Heart left ventricle (tissue), 13 donors: ENCODE data around the gene FAM20B.

Source experiments
- CTCF ChIP-seq, 12 donors: fragments of 200-600 bp; sonication (generic) in 4 of 12; IDR thresholded peaks; one replicate each; pipeline versions ENCODE4 v1.5.0 to v1.8.0; 2018 to 2022; ENCODE audit warnings: antibody characterized with exemption in 12 of 12, mild to moderate bottlenecking in 5 of 12
- POLR2A ChIP-seq, 2 donors: fragments of 450-650 bp; IDR thresholded peaks; one replicate each; pipeline ENCODE4 v1.6.1; 2017; ENCODE audit warnings: antibody characterized with exemption in 2 of 2, mild to moderate bottlenecking in 2 of 2, moderate library complexity in 2 of 2
- donor health status: ischemic (EF 13 %, LVEDD 7.1; RV severe dilation, severe dysfunction).
- donor health status: DM: no; HTN: yes; CAD: no.
- donor health status: DM: no; HTN: no; CAD: no.
- donor health status: ischemic (EF 25% LVEDD 6.9; RV normal size, moderate dysfunction).
- donor health status: ischemic (EF 25% LVEDD 5.7; RV mildly dilated, moderate dysfunction).
- donor health status: ischemic (EF 35%, LVEDD 5.7; RV mildly dilated, moderate dysfunction).
- donor health status: nonischemic (EF 11% LVEDD 7.7; RV severe dilation, severe dysfunction).
- donor health status: DM: yes; HTN: yes; CAD: no.
- donor health status: PGD.
- donor health status: ischemic (EF 29% LVEDD 5.4; RV normal size, mild dysfunction).
- donor health status: nonischemic (EF 23%, LVEDD 6.1; RV moderate dilation, normal function).

- TF ChIP-seq POLR2A (IDR thresholded peaks at IDR 0.05), result no peak
- no peak for TF ChIP-seq CTCF (IDR thresholded peaks at IDR 0.05)
These were observed 18.2 kb downstream of the FAM20B start for GRCh38 chr1:179043907-179044306.
